ENCODE data around the gene CYTH2.

CYTH2 gene

DNA sequence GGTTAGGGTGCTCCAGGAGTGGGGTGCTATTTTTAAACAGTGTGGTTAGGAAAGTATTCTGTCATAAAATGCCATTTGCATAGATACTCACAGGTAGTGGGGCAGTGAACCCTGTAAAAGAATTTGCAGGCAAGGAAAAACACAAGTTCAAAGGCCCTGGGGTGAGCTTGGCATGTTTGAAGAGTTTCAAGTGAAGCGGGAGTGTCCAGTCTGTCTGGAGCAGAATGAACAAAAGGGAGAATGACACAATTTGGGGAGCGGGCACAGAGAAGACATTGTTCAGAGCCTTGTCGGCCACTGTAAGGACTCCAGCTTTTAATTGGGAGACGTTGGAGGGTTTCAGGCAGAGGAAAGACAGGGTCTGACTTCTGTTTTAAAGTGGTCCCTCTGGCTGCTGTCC lies 20.6 kb upstream of the CYTH2 start:
- no peak overlapping the region for H3K9ac ChIP-seq (ENCODE audit: low read length)
- no peak overlapping the region for H3K27ac ChIP-seq (ENCODE audit: low read length)
- no peaks in the 10 kb centered on the region for H3K27me3 ChIP-seq (ENCODE audit: low read depth, low read length)
- H3K4me1 ChIP-seq (ENCODE audit: low read length), result peaks cover 14% of the 10 kb centered on the region
- H3K9me3 ChIP-seq (ENCODE audit: insufficient read depth, low read length), result no peaks in the 10 kb centered on the region
- H3K4me2 ChIP-seq (ENCODE audit: low read length), result no peak overlapping the region
- no peak overlapping the region for H2AFZ ChIP-seq (ENCODE audit: low read depth, low read length)
- H4K20me1 ChIP-seq (ENCODE audit: insufficient read depth, low read length), result no peaks in the 10 kb centered on the region
- no peak overlapping the region for H3K4me3 ChIP-seq (ENCODE audit: low read length)
- H3K79me2 ChIP-seq (ENCODE audit: low read length), result peaks cover 59% of the 10 kb centered on the region
- H3K36me3 ChIP-seq (replicated peaks; ENCODE audit: low read depth, low read length), result peaks cover 43% of the 10 kb centered on the region
- TF ChIP-seq, protein P1, sequence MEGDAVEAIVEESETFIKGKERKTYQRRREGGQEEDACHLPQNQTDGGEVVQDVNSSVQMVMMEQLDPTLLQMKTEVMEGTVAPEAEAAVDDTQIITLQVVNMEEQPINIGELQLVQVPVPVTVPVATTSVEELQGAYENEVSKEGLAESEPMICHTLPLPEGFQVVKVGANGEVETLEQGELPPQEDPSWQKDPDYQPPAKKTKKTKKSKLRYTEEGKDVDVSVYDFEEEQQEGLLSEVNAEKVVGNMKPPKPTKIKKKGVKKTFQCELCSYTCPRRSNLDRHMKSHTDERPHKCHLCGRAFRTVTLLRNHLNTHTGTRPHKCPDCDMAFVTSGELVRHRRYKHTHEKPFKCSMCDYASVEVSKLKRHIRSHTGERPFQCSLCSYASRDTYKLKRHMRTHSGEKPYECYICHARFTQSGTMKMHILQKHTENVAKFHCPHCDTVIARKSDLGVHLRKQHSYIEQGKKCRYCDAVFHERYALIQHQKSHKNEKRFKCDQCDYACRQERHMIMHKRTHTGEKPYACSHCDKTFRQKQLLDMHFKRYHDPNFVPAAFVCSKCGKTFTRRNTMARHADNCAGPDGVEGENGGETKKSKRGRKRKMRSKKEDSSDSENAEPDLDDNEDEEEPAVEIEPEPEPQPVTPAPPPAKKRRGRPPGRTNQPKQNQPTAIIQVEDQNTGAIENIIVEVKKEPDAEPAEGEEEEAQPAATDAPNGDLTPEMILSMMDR (IDR thresholded peaks at IDR 0.05; ENCODE audit: low read depth, low read length), result no peak
- no peak for TF ChIP-seq EZH2phosphoT487 (IDR thresholded peaks at IDR 0.05; ENCODE audit: low read depth)

DNA sequence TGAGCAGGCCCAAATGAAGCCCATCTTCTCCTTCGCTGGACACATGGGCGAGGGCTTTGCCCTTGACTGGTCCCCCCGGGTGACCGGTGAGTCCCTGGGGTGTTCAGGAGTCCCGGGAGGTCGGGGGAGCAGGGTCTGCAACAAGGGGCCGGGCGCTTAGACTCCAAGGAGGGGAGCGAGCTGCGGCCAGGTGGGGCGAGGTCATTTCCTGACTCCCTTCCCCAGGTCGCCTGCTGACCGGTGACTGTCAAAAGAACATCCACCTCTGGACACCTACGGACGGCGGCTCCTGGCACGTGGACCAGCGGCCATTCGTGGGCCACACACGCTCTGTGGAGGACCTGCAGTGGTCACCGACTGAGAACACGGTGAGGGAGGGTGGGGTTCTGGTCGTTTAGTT lies 18.7 kb upstream of the CYTH2 start:
- Histone ChIP-seq H3K36me3 (replicated peaks; ENCODE audit: low read depth, low read length) (peaks cover 58% of the 10 kb centered on the region), H3K4me2 (ENCODE audit: low read length) (no peak overlapping the region), H3K27me3 (ENCODE audit: low read depth, low read length) (no peaks in the 10 kb centered on the region), H3K4me3 (ENCODE audit: low read length) (no peak overlapping the region), H3K27ac (ENCODE audit: low read length) (no peak overlapping the region), H2AFZ (ENCODE audit: low read depth, low read length) (no peak overlapping the region), H3K79me2 (ENCODE audit: low read length) (peaks cover 76% of the 10 kb centered on the region), H3K4me1 (ENCODE audit: low read length) (peaks cover 4% of the 10 kb centered on the region), H3K9ac (ENCODE audit: low read length) (no peak overlapping the region), H4K20me1 (ENCODE audit: insufficient read depth, low read length) (no peaks in the 10 kb centered on the region), H3K9me3 (ENCODE audit: insufficient read depth, low read length) (no peaks in the 10 kb centered on the region)
- no peak for TF ChIP-seq EZH2phosphoT487 (IDR thresholded peaks at IDR 0.05; ENCODE audit: low read depth)

DNA sequence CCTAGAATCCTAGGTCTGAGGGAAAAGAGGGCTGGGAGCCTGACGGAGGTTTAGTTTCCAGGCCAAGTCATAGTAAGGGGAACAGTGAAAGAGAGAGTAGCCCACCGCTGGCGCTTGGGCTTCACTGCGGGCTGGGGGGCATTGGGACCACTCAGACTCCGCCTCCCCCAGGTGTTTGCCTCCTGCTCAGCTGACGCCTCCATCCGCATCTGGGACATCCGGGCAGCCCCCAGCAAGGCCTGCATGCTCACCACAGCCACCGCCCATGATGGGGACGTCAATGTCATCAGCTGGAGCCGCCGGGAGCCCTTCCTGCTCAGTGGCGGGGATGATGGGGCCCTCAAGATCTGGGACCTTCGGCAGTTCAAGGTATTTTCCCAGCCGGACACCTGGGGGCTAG lies 18.3 kb upstream of the CYTH2 start:
- Histone ChIP-seq H3K4me3 (ENCODE audit: low read length) (no peak overlapping the region), H3K27ac (ENCODE audit: low read length) (no peak overlapping the region), H3K9me3 (ENCODE audit: insufficient read depth, low read length) (no peaks in the 10 kb centered on the region), H3K4me2 (ENCODE audit: low read length) (no peak overlapping the region), H4K20me1 (ENCODE audit: insufficient read depth, low read length) (0 out of 2 replicates have a peak, but pooled peaks cover 2% of the 10 kb centered on the region), H3K9ac (ENCODE audit: low read length) (no peak overlapping the region), H2AFZ (ENCODE audit: low read depth, low read length) (no peak overlapping the region), H3K4me1 (ENCODE audit: low read length) (peaks cover 4% of the 10 kb centered on the region), H3K36me3 (replicated peaks; ENCODE audit: low read depth, low read length) (peaks cover 62% of the 10 kb centered on the region), H3K27me3 (ENCODE audit: low read depth, low read length) (no peaks in the 10 kb centered on the region), H3K79me2 (ENCODE audit: low read length) (peaks cover 76% of the 10 kb centered on the region)
- TF ChIP-seq, protein P1 (IDR thresholded peaks at IDR 0.05; ENCODE audit: low read depth, low read length), result no peak
- no peak for TF ChIP-seq EZH2phosphoT487 (IDR thresholded peaks at IDR 0.05; ENCODE audit: low read depth)

DNA sequence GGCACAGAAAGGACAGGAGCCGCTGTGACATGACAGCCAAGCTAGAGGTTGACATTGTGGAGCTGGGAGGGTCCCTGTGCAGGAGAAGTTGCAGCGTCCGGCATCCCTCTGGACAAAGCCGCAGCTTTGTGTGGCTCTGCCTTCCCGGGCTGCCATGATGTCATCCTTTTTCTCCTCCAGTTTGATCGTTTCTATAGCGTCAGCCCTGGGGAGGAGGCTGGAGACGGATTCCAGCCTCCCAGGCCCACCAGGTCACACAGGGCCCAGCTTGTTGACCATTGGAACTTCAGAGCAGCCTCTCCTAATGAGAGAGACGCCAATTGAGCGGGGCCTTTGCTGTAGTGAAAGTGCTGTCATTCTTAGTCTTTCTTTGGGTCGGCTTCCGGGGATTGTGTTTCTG lies 17.5 kb upstream of the CYTH2 start:
- Histone ChIP-seq H3K36me3 (replicated peaks; ENCODE audit: low read depth, low read length) (peaks cover 69% of the 10 kb centered on the region), H3K4me1 (ENCODE audit: low read length) (peaks cover 1% of the 10 kb centered on the region), H3K79me2 (ENCODE audit: low read length) (peaks cover 68% of the 10 kb centered on the region), H3K27me3 (ENCODE audit: low read depth, low read length) (no peaks in the 10 kb centered on the region), H4K20me1 (ENCODE audit: insufficient read depth, low read length) (0 out of 2 replicates have a peak, but pooled peaks cover 3% of the 10 kb centered on the region), H3K27ac (ENCODE audit: low read length) (no peak overlapping the region), H3K9ac (ENCODE audit: low read length) (no peak overlapping the region), H3K9me3 (ENCODE audit: insufficient read depth, low read length) (no peaks in the 10 kb centered on the region), H2AFZ (ENCODE audit: low read depth, low read length) (no peak overlapping the region), H3K4me3 (ENCODE audit: low read length) (no peak overlapping the region), H3K4me2 (ENCODE audit: low read length) (no peak overlapping the region)
- TF ChIP-seq, protein P1 (IDR thresholded peaks at IDR 0.05; ENCODE audit: low read depth, low read length), result no peak
- no peak for TF ChIP-seq EZH2phosphoT487 (IDR thresholded peaks at IDR 0.05; ENCODE audit: low read depth)
